HT-29 (cell line): ENCODE data around the gene TRAPPC6A. TPM values are rescaled to one million over a fixed set of nuclear protein-coding genes. Genes with fewer than 3 reads are reported as not detected.
A peak's percentile ranks its signal among the peaks of the same experiment; 100 is the strongest.

Experiments
- DNase-seq: peaks from one replicate; pipeline ENCODE4 v3.0.0-alpha.2; 2015; ENCODE audit warnings: low spot score
- total RNA-seq: library from RNA; depleted of rRNA; stranded (reverse); fragments of >200 nt; shearing (Covaris generic); gene quantifications from 2 replicates; pipeline ENCODE4 v1.2.3, GENCODE V29; 2014

TRAPPC6A gene
- total RNA-seq, 1 experiment from 2014 or later = 34.2 TPM

DNA sequence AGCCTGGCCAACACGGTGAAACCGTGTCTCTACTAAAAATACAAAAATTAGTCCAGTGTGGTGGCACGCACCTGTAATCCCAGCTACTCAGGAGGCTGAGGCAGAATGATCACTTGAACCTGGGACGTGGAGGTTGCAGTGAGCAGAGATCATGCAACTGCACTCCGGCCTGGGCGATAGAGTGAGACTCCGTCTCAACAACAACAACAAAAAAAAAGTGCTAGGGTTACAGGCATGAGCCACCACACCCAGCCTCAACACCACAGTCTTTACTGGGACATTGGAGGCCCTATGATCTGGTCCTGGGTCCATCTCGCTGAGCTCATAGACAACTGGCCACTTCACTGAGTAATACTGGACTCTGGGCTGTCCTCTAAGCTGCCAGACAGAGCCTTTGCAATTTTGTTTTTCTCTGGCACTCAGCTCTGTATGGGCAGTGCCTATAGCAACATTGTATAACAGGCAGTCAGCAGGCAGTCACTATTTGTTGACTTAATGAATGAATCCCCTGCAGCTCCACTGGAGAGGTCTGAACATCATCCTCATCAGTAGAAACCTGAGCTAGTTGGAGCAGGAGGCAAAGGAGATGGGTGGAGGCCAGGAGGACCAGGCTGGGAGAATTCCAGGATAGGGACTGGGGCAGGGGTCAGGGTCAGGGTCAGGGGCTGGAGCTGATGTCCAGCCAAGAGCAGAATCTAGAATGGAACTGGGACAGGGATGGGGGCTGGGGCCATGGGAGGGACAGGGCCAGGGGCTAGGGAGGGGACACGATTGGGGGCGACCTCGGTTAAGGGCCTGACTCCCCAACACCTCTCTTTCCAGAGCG is 8.7 kb upstream of the TRAPPC6A start:
- DNase-seq = peak; percentile 29

DNA sequence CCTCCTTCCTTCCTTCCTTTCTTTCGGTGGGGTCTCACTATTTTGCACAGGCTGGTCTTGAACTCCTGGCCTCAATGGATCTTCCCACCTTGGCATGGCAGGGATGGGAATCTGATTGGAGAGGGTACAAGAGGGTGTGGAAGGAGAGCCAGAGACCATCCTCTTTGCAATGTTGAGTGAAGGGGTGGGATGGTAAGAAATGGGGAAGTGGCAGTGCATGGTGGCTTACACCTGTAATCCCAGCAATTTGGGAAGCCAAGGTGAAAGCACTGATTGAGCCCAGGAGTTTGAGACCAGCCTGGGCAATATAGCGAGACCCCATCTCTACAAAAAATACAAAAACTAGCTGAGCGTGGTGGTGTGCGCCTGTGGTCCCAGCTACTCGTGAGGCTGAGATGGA is 6.1 kb upstream of the TRAPPC6A start:
- DNase-seq = no peak

DNA sequence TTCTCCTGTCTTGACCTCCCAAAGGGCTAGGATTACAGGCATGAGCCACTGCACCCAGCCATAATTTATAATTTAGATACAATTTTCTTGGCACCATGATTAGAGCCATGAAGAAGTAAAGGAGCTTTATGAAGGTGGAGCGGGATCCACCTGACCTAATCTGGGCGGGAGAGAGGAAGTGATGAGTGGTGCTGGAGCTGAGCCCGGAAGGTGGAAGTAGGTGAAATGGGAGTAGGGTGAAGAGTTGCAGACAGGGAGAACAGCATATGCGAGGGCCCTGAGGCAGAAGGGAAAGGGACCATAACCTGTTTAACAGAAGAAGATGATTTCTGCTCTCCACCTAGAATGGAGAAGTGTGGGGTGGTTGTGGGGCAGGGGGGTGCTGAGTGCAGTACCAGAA is 4.7 kb upstream of the TRAPPC6A start:
- peak; percentile 78 for DNase-seq

GRCh38 chr19:45180936-45181335 is 2.9 kb upstream of the TRAPPC6A start:
- no peak for DNase-seq

DNA sequence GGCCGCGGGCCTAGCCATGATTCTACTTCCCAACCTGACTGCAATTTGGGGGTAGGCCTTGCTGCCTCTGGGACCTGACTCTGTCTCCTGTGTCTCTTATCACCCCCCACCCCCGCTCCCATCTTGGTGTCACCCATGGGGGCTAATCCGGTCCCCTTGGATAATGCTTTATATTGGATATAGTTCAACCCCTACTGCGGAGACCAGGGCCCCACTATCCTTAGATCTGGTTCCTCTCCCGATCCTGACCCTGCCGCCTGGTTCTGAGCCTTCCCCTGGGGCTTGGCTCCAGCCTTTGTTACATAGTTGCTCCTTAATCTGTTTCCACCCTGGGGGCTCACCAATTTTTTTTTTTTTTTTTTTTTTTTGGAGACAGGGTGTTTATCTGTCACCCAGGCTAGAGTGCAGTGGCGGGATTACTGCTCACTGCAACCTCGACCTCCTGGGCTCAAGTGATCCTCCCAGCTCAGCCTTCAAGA is 1.9 kb upstream of the TRAPPC6A start:
- no peak for DNase-seq

- peak; percentile 57 for DNase-seq
These were observed 1.2 kb upstream of the TRAPPC6A start for GRCh38 chr19:45179072-45179891.

- DNase-seq = peak; percentile 100
These were observed 430 bp upstream of the TRAPPC6A start, which contains the start of gene BLOC1S3 for GRCh38 chr19:45178262-45179071. TSS of gene BLOC1S3 (plus strand) at chr19:45178784. CDS start at chr19:45179297, 513 bp downstream.

- no peak for DNase-seq
These were observed 2.3 kb downstream of the TRAPPC6A start for GRCh38 chr19:45175515-45176345.

GRCh38 chr19:45173816-45174215 is 4.2 kb downstream of the TRAPPC6A start:
- no peak for DNase-seq

DNA sequence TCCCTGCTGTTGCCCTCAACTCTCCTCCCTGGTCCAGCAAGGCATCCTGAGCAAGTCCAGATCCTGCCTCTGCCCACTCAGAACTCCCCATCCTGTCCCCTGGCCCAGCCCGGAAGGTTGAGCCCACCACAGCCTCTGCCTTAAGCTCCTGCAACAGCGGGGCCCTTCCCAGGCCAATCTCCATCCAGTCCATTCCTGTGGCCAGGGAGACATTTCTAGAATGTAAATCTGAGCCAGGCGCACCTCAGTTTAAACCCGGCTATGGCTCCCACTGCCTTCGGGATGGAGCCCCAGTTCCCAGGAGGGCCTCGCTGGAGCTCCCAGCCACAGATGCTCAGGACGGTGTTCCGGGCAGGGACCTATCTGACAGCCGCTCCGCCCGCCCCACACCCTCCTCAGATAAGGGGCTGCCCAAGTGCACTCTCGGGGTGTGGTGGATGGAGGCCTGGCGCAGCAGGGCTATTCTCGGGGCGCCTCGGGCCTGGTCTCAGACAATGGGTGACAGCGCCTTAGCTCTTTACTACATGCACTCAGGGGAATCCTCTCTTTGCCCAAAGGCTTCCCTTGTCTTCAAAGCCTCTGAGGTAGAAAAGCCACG is 5.3 kb downstream of the TRAPPC6A start:
- DNase-seq = no peak

GRCh38 chr19:45172173-45172572 is 5.9 kb downstream of the TRAPPC6A start:
- no peak for DNase-seq

- no peak for DNase-seq
These were observed 6.8 kb downstream of the TRAPPC6A start for GRCh38 chr19:45171211-45171623.

DNA sequence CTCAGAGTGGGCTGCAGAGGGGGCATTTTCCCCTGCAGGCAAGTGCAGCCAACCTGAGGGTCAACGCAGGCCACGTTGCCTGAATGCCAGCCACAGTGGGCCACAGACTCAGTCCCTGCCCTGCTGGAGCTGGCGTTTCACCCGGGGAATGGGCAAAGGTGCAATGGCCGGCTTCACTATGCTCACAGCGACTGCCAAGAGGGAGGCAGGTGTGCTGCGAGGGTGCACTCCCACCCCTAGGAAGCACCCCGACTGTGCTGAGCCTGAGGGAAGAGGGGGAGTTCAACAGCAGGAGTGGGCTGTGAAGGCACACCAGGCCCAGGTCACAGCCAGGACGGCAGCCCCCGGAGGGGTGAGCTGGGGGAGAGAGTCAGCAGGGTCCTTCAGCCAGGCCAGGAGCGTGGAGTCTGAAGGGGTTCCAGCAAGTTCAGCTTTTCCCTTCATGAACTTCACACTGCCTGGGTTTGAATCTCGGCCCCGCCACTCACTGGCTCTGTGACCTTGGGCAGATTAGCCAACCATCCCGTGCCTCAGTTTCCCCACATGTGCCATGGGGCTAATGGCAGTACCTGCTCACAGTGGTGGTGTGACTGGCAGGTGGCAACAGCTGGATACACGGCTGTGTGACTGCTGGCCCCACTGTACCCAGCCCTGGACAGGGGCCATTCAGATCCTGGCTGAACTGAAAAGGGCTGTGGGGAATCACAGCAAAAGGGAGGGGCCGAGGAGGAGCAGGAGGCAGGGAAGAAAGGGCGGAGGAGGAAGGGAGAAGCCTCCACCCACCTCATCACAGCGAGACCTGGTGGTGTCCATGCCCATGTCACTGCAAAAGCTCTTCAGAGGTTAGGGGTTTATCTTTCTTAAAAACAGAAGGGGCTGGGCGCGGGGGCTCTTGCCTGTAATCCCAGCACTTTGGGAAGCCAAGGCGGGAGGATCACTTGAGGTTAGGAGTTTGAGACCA is 7.6 kb downstream of the TRAPPC6A start:
- peak; percentile 59 for DNase-seq

DNA sequence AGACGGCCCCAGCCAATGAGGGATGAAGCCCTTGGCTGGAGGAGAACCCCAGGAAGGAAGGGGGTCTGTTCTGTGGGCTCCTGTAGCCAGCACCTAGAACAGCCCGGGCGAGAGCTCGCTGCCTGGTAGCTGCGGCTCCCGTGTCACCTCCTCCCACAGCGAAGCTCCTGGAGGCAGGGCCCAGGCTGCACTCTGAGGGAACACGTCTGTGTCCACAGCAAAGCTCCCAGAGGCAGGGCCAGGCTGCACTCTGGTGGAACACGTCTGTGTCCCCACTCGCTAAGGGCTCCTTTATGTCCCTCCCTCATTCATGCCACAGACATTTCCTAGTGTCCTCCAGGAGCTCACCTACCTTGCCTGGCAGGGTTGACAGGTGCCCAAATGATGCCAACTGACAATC is 8.4 kb downstream of the TRAPPC6A start:
- DNase-seq = no peak

GRCh38 chr19:45168767-45169351 is 9.2 kb downstream of the TRAPPC6A start:
- DNase-seq = peak; percentile 79

- DNase-seq = peak; percentile 60
These were observed 11.2 kb downstream of the TRAPPC6A start for GRCh38 chr19:45166723-45167252.

DNA sequence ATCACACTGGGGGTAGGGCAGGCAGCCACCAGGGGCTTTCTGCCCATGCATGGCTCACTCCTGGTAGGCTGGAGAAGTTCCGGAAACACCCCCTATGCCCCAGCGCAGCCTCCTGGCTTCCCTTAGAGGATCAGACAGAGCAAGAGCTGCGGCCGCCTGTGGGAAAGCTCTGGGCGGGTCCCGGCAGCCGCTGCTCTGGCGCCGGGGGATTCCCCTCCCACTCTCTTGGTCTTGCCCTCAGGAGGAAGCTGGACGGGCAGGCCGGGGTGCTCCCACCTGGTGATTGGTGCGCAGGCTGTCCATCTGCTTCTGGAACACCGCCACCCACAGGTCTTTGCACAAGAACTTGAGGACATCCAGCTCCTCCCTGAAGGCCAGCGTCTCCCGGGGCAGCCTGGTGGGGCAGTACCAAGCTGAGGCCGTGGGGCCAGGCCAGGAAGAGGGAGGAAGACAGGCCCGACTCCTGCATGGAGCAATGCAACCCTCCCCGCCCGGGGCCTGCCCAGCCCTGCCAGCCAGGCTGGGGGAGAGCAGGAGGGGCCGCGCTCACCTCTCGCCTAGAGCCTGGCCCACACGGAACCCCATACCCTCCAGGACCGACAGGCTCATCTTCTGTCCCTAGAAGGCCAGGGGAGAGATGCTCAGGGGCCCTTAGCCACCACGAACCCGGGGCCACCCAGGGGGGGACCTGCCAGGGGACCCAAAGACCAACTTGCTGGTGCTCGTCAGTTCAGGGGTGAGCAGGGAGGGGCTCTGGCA is 13.3 kb downstream of the TRAPPC6A start:
- DNase-seq = peak; percentile 85
